Activated CD4-positive, CD25-positive, alpha-beta regulatory T cell (primary cell): Measurements from ENCODE around the gene SPTBN5.

Source experiments
- DNase-seq, 4 experiments: peaks; one replicate each; lab custom pipeline; 2025; lab: John Stamatoyannopoulos, UW

The SPTBN5 gene

DNA sequence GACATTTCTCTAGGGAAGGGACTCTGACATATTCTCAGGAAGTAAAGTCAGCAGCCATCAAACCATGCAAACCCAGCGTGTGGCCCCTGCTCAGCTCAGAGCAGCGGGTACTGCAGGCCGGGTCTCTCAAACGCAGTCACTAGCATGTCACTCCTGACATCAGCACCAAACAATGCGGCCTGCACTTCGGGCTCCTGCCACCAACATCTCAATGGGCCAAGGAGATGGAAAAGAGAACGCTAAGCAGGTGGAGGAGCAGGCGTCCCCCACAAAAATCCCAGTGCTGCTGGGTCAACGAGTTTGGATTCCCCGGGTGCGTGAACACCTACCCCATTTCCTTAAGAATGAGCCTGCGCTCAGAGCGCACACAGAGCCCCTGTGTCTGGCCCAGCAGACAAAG lies 9.9 kb upstream of the SPTBN5 start:
- no peak for DNase-seq

DNA sequence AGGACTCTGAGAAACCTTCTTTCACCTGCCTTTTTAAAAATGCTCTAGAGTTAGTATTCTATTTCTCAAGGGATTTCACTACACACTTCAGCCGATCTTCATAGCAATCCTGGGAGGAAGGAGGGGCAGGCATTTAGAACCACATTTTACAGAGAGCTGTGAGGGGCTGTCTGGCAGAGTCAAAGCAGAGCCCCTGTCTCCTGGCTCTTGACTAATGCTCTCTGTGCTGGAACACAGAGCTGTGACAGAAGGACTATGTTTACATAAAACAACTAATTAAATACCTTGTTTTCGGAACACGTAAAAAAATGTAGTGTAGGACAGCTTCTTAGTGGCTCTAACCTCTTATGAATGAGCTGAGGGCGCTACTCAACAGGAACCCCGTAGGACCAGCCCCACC lies 7.6 kb upstream of the SPTBN5 start:
- no peak for DNase-seq

DNA sequence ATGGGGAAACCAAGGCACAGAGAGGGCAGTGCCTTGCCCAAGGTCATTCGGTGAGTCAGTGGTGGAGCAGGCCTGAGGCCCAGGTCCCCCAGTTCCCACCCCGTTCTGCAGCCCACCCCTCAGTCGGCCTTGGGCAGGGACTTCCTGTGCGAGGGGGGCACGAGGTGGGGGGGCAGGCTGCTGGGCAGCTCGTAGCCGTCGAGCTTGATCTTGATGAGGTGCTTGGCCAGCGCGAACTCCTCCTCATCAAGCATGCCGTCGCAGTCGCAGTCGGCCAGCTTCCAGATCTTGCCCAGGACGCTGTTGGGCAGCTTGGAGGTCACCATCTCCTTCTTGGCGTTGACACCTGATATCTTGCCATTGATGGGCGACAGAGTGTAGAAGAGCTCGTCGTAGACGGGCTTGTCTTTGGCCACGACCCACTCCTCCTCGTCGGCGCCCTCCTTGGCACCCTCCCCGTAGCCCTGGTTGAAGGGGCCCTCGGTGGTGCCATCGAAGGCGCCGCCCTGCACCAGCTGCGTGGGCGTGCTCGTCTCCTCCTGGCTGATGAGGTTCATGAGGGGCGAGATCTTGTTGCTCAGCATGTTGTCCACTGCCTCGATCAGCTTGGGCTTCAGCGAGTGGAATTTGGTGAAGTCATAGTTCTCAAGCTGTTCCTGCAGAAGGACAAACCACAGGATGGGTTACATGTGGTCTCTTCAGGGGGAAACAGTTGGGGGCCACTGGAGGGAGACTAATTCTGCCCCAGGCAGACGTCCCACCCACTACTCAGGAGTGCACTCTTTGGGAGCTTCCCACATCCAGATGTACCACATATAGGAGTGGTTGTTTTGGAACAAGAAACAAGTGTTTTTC lies 6.9 kb upstream of the SPTBN5 start:
- no peak for DNase-seq

DNA sequence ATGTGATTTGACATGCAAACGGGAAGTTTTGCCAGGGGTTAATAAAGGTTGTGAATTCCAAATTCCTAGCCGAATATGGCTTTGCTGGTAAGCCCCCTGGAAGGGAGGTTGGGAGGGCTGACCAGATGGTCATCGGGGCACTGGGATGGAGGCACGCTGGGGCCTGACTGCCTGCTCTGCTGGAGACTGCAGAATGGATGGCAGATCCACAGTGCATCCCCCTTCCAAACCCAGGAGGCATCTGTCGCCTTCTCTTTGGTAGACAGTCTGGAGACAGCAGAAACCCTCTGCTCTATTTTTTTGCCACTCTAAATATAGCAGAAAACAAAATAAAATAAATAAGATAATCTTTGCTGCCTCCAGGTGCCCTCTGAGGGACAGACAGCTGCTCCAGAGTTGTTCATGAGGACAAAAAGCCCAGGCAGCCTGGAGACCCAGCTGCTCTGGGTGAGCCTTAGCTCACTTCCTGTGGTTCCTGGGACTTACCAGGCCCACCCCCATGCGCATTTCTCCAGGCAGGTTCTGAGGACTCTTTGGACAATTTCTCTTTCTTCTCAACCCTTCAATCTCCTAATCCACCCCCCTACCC lies 6.1 kb upstream of the SPTBN5 start:
- DNase-seq: no peak

DNA sequence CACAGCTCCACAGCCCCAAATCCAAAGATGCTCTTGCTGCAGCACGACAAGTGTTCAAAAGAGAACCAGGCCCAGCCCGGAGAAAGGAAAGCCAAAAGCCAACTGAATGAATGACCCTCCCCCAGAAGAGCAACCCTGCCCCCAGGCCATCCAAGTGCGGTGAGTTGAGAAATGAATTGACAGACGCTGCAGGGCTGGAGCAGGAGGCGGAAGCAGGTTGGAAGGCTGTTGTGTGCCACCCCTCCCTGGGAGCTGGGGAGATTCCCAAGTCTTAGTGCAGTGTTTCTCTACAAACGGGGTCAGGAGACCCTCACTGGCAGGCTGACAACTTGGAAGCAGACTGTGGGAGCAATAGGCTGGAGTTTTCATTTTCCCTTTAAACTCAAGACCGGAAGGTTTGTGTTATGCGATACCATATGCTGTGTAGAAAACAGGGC lies 3.5 kb upstream of the SPTBN5 start:
- no peak for DNase-seq

DNA sequence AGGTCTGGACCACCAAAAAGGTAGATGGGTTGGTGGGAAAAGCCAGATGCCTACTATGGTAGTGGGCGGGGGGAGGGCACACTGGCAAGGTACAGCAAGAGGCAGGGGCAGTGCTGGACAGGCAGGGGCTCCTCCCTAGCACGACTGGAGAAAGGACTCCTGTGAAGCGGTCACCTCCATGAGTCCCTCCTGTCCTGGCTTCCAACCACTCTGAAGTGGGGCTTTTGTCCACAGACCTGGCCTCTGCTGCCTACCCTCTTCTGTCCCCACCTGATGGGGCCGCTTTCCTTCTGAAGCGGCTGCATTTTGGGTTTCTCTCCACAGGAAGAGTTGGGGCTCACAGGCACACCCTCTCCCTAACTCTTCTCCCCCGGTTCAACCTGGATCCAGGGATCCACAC lies 2.7 kb upstream of the SPTBN5 start:
- no peak for DNase-seq

DNA sequence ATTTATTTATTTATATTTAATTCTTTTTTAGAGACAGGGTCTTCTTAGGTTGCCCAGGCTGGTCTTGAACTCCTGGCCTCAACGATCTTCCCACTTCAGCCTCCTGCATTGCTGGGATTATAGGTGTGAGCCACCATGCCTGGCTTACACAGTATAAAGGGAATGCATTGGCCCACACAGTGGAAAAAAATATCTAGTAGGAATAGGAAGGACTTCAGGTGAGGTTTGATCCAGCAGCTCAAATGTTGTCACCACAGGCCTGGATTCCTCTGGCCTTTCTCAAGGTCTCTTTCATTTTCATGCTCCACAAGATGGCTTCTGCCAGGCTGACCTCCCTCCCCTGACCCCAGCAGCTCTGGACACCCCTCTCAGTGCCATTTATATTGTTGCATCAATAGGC lies 2.1 kb upstream of the SPTBN5 start:
- DNase-seq: no peak

DNA sequence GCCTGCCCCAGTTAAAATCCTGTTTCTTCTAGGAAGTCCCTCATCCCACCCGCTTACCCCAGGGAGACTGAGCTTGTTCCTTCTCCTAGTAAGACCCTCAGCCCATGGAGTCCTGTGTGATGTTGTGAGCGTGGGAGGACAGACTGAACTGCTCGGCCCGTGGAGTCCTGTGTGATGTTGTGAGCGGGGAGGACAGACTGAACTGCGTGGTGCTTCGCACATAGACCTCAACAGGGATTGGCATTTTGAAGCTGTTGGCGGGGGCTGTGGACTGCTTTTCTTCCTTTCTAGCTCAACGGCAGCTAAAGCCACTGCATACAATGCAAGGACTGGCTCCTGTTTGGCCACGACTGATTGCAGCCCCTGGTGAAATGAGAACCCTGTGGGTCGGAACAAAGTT lies 1.6 kb upstream of the SPTBN5 start:
- no peak for DNase-seq

DNA sequence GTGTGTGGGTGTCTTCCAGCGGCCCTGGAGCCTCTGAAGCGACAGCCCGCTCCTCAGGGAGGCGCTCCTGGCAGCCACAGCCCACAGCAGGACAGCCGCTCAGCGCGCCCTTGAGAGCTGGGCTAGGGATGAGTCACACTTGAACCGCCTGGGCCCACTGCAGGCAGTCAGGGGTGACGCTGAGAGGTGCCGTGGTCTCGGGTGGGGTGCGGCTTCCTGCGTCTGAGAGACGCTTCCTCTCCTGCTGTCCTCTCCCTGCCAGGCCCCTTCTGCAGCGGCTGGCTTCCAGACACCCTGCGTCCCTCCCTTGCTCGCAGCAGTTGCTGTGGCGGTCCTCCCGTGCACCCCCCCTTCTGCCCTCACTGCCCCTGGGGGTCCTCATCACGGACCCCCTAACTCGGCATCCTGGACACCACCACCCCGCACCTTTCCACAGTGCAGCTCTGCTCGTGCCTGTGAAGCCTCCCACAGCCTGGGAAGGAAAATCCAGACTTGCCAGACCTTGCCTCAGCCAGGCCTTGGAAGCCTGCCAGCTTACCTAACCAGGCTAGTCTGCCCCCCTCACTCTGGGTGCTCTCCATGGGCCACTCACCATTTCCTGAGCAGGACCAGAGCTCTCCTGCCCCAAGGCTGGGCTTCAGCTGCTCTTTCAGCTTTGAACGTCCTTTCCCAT lies 1.1 kb upstream of the SPTBN5 start:
- peak; percentile 38 to 81 (median 64) for DNase-seq

DNA sequence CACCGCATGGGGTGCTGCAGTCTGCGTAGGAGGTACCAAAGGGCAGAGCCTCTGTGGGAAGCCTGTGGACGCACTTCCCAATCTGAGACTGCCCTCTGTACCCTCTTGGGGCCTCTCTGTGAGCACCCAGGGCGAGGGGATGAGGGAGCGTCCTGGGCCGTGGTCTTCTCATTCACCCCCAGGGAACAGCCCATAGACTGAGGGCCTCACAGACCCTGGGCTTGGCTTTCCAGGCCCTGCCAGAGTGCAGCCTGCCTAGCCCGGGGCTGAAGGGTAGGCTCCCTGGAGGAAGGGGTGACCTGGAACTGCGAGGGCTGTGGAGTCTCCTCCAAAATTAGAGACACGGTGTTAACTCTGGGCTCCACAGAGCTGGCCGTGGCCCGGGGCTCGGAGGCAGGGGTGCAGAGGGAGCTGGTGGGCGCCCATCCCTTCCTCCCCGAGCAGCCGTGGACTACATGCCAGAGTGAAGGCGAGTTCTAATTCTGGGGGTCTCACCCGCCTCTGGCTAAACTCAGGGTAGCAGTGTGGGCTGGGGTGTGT lies 468 bp upstream of the SPTBN5 start:
- no peak for DNase-seq

DNA sequence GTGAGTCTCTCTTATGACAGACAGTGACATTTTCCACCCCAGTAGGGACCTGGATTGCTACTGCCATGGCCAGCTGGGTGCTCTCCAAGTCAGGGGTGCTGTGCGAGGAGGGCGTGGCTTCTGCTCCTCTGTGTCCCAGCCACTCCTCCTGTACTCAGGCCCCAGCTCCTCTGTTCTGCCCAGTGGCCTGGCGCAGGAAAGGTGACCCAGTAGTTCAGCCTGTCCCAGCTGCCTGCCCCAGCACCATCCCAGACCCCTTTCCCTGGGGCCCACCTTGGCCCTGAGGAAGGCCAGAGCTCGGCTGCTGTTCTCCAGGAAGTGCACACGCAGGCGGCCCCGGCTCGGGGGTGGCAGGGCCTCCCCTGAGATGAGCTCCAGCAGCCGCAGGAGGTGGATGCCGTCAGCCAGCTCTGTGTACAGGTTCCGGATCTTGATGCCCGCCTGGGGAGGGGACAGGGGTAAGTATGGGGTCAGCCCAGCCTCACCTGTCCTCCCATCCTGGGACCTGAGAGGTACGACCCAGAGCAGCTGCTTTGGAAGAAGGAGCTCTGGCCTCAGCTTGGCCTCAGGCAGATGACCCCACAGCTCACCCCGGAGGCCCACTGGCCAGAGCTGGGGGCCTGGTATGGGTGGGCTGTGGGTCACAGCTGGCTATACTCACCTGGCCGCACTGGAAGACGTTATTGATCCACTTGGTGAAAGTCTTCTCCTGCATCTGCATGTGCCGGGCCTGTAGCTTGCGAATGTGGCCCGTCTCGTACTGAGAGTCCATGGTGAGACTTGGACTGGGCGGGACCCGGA lies 1.0 kb downstream of the SPTBN5 start:
- no peak for DNase-seq

DNA sequence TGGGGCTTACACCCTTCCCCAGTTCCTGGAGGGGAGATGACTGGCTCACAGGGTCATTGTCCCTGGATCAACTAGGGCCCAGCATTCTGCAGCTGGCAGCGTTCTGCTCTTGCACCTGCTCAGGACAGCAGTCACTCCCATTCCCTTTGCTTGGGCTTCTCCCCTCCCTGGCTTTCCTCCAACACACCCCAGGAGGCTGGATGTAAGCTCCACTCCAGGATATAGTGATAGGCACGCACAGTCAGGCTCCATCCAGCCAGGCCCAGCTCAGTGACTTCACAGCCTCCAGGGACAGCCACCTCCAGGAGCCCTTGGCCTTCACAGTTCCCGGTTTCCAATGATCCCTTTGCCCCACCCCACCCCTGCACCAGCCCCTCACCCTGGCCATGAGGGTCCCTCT lies 1.9 kb downstream of the SPTBN5 start:
- DNase-seq: no peak

DNA sequence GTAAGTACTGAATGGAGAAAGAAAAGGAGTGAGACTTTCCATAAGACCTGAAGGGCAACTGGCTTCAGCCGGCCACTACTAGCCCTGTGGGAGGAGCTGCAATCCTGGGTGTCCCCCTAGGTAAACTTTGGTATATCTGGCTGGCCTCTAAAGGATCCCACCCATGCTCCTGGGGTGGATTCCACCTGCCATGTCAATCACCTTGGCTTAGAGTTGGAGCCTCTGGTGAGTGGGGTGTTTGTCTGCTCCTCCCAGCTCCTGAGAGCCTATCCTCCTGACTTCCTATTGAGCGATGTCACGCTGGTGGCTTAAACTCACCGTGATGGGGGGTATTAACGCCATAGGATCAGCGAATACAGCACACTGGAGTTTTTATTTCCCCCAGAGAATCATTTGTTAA lies 2.6 kb downstream of the SPTBN5 start:
- DNase-seq: no peak

DNA sequence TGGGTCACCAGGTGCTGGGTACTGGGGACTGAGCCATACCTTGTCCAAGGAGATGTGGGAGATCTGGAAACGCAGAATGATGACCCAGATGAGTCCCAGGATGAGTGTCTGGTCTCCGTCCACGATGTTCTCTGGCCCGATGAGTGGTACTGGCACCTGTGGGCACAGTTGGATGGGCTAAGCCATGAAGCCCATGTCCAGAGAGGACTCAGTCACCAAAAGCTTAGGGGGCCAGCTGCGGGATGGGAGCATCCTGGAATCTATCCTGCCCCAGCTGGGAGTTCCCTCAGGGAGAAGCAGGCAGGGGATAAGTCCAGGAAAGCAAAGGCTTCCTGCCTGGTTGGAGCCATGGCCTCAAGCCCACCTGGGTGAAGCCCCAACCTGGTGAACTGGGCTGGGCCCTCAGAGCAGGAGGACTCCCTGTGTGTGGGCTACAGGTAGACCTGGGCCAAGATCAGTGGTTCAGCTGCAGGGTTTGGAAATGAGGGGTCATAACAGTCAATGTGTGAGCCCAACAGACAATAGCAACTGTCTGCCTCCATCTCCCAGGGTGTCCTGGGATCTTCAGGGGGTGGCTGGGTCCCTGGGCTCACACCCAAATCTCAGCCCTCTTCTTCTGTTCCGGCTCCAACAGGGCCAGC lies 3.7 kb downstream of the SPTBN5 start:
- no peak for DNase-seq

DNA sequence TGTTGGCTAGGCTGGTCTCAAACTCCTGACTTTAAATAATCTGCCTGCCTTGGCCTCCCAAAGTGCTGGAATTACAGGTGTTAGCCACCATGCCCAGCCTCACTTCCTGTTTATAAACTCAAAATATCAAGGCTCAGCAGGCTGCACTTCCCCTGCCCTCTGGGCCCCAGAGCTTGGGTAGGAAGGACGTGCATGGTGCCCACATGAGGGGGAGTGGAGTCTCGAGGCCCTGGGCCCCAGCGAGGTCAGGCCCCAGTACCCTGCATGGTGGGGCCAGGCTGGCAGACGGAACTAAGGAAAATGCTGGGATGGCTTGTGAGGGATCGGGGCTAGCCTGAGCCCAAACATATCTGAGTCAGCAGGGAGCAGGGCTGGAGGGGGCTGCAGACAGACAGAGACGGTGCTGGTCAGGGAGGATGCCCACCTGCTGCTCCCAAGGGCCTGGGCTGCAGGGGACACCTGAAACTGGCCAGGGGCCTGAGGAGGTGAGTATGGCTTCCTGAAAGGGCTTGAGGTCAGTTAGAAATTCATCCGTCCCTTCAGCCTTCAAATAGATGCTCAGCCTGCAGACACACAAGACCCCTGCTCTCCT lies 5.1 kb downstream of the SPTBN5 start:
- no peak for DNase-seq

DNA sequence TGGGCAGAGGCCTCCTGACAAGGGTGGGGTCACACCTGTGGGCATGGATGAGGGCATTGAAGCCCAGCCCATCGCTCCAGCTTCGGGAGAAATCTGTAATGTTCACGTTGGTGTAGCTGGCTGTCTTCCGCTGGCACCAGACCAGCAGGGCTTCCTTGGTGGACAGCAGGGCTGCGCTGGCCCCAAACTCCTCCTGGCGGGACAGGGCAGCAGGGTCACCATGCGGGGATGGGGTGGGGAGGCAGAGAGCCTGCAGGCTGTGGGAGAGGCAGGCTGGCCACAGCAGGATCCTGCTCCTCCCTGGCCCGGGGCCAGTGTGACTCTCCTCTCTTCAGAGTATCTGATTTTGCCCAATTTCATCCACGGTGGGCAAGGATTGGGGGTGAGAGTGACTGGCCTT lies 6.0 kb downstream of the SPTBN5 start:
- DNase-seq: no peak

DNA sequence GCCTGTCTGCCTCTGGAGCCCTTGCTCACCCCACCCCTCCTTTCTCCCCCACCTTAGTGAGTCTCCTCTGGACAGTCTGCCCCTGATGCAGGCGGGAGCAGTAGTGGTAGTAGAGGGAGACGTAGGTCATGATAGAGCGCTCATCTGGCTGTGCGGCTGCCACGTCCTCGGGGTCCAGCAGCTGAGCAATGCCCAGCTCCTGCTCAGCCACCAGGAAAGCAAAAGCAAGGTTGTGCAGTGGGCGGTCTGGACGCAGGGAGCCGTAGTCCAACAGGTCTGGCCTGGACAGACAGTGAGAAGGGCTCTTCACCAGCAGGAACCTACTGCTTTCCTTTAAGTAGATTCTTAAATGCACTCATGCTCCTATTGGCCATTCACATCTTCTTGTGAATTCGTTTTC lies 6.7 kb downstream of the SPTBN5 start:
- no peak for DNase-seq

DNA sequence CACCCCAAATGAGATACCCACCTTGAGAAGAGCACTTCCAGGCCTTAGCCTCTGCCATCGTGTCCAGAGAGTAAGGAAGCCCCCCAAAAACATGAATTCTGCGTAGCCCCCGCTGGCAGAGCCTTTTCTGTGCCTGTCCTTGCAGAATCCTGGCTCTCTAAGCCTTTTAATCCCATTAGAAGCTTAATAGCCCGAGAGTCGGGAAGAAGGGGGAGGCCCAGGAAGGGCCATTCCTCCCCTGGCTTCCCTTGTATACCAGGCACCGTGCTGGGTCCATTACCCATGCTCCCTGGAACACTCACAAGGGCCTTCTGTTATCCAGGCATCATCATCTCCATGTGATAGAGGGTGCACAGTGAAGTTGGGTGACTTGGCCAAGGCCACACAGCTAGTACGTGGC lies 7.1 kb downstream of the SPTBN5 start:
- no peak for DNase-seq

DNA sequence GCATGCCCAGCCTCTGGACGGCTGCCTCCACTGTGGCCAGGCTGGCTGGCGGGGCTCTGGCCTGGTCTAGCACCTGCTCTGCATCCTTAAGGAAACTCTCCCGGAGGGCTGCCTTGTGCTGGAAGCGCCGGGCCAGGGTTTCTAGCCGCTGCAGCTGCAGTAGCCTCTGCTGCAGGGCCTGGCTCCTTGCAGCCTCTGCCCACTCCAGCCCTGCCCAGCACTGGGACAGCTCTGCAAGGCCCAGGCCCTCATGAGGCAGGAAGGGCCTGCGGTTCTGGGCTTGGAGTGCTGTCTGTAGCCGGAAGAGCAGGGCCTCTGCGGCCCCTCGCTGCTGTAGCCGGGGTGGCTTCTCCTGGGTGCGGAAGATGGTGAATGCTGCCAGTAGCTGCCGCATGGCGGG lies 8.0 kb downstream of the SPTBN5 start:
- DNase-seq: no peak

DNA sequence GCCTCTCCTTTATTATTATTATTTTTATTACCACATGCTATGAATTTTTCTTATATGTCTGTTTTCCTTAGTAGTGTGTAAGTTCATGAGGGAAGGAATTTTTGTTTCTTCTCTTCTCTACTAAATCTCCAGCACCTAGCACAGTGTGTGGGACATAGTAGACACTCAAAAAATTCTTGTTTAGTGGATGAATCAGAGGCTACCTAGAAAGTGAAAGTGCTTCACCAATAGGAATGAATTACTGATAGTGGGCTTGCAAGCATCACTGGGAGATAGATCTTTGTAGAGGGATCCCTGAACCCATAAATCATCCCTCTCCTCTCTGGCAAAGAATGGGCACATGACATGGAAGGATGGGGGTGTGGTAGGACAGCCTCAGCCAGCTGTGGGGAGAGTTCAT lies 8.5 kb downstream of the SPTBN5 start:
- no peak for DNase-seq

DNA sequence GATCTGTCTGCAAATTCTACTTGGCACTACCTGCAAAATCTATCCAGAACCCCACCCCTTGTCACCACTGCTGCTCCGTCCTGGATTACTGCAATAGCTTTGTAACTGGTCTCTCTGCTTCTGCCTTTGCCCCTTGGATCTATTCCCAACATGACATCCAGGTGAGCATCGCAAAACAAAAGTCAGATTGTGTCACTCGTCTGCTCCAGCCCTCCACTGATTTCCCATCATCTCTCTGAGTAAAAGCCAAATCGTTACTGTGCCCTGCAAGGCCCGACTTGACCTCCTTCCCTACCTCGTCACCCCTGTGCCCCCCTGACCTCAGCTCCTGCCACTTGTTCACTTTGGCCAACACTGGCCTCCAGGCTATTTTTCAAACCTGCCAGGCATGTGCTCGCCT lies 9.4 kb downstream of the SPTBN5 start:
- no peak for DNase-seq
